ENCODE measurements around the gene RPL28.

RPL28 gene

GRCh38 chr19:55345818-55346724 lies 39.7 kb upstream of the RPL28 start:
- Histone ChIP-seq H3K9me3 (ENCODE audit: control insufficient read depth, insufficient read depth, low read depth, low read length) (no peaks in the 10 kb centered on the region), H3K9ac (ENCODE audit: low read length) (no peak overlapping the region), H3K4me1 (ENCODE audit: control insufficient read depth, insufficient read depth, low read length) (peaks cover 46% of the 10 kb centered on the region), H3K36me3 (ENCODE audit: control insufficient read depth, insufficient read depth, low read length) (peaks cover 48% of the 10 kb centered on the region), H3K27me3 (ENCODE audit: control insufficient read depth, insufficient read depth, low read length) (peaks cover 7% of the 10 kb centered on the region), H3K4me3 (ENCODE audit: low read depth, low read length) (no peak overlapping the region), H3K27ac (ENCODE audit: low read depth, low read length) (no peak overlapping the region)

DNA sequence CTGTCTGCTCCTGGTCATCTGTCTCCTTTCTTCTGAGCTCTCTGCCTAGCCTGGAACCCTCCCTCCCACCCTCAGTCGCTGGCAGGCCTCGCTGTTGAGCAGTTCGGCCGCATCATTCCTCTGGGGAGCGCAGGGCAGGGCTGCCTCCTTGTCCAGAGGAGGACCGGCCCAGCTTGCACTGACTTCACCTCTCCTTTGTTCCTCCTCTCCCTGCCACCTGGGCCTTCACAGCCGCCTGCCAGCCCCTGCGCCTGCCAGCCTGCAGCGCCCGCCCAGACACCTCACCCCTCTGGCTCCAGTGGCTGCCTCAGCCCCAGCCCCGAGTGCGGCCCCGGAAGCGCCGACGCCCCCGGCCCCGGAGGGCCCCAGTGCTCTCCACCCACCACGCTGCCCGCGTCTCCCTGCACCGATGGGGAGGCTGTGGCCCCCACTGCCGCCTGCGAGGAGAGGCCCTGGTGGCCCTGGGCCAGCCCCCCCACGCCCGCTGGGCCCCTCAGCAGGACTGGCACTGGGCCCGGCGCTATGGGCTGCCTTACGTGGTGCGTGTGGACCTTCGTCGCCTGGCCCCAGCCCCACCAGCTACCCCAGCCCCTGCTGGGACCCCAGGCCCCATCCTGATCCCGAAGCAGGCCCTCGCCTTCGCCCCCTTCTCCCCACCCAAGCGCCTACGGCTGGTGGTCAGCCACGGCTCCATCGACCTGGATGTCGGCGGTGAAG lies 38.8 kb upstream of the RPL28 start:
- peaks cover 15% of the 10 kb centered on the region for H3K27me3 ChIP-seq (ENCODE audit: control insufficient read depth, insufficient read depth, low read length)
- H3K27ac ChIP-seq (ENCODE audit: low read depth, low read length) = no peak overlapping the region
- peaks cover 40% of the 10 kb centered on the region for H3K4me1 ChIP-seq (ENCODE audit: control insufficient read depth, insufficient read depth, low read length)
- H3K9ac ChIP-seq (ENCODE audit: low read length) = no peak overlapping the region
- H3K4me3 ChIP-seq (ENCODE audit: low read depth, low read length) = no peak overlapping the region
- H3K9me3 ChIP-seq (ENCODE audit: control insufficient read depth, insufficient read depth, low read depth, low read length) = no peaks in the 10 kb centered on the region
- H3K36me3 ChIP-seq (ENCODE audit: control insufficient read depth, insufficient read depth, low read length) = peaks cover 46% of the 10 kb centered on the region

GRCh38 chr19:55347442-55348009 lies 38.2 kb upstream of the RPL28 start:
- peaks cover 41% of the 10 kb centered on the region for H3K36me3 ChIP-seq (ENCODE audit: control insufficient read depth, insufficient read depth, low read length)
- H3K9me3 ChIP-seq (ENCODE audit: control insufficient read depth, insufficient read depth, low read depth, low read length) = no peaks in the 10 kb centered on the region
- no peak overlapping the region for H3K27ac ChIP-seq (ENCODE audit: low read depth, low read length)
- H3K4me3 ChIP-seq (ENCODE audit: low read depth, low read length) = no peak overlapping the region
- H3K4me1 ChIP-seq (ENCODE audit: control insufficient read depth, insufficient read depth, low read length) = peaks cover 44% of the 10 kb centered on the region
- no peak overlapping the region for H3K9ac ChIP-seq (ENCODE audit: low read length)
- H3K27me3 ChIP-seq (ENCODE audit: control insufficient read depth, insufficient read depth, low read length) = peaks cover 21% of the 10 kb centered on the region

- peak overlapping the region; percentile 37 for H3K27ac ChIP-seq (ENCODE audit: low read depth, low read length)
- H3K9me3 ChIP-seq (ENCODE audit: control insufficient read depth, insufficient read depth, low read depth, low read length) = no peaks in the 10 kb centered on the region
- H3K36me3 ChIP-seq (ENCODE audit: control insufficient read depth, insufficient read depth, low read length) = peaks cover 32% of the 10 kb centered on the region
- H3K4me3 ChIP-seq (ENCODE audit: low read depth, low read length) = peak overlapping the region; percentile 19
- H3K9ac ChIP-seq (ENCODE audit: low read length) = peak overlapping the region; percentile 7
- H3K4me1 ChIP-seq (ENCODE audit: control insufficient read depth, insufficient read depth, low read length) = peaks cover 51% of the 10 kb centered on the region
- H3K27me3 ChIP-seq (ENCODE audit: control insufficient read depth, insufficient read depth, low read length) = peaks cover 31% of the 10 kb centered on the region
Measured at GRCh38 chr19:55348317-55349034, 37.3 kb upstream of the RPL28 start.

DNA sequence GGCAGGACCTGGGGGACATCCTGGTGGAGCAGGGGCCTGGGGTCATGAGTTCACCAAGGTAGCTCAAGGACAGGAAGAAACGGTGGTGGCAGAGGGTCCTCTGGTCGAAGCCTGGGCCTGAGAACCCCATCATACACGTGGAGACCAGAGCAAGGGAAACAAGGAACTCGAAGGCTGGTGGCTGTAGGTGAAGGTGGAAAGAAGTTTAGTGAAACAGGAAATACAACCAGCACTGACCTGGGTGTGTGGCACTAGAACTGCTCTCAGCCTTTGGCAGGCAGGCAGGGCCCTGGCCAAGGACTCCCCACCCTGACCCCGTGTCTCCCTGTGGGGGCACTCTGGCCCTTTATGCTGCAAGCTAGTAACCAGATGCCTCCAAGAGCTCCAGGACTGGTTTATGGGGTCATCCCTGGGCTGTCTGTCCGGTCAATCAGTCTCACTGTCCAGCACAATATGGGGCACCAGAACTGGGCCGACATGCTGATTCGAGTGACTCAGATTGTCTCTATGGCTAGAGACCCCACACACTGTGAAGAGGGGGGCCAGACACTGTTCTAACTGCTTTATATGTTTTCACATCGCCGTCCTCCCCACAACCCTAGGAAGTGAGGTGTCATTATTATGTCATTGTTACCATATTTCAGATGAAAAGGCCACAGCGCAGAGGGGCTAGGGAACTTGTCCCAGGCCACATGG lies 35.0 kb upstream of the RPL28 start:
- Histone ChIP-seq H3K27ac (ENCODE audit: low read depth, low read length) (no peak overlapping the region), H3K4me1 (ENCODE audit: control insufficient read depth, insufficient read depth, low read length) (peaks cover 48% of the 10 kb centered on the region), H3K27me3 (ENCODE audit: control insufficient read depth, insufficient read depth, low read length) (peaks cover 52% of the 10 kb centered on the region), H3K9me3 (ENCODE audit: control insufficient read depth, insufficient read depth, low read depth, low read length) (no peaks in the 10 kb centered on the region), H3K4me3 (ENCODE audit: low read depth, low read length) (no peak overlapping the region), H3K36me3 (ENCODE audit: control insufficient read depth, insufficient read depth, low read length) (peaks cover 13% of the 10 kb centered on the region; the same call in 1 of the 2 replicates), H3K9ac (ENCODE audit: low read length) (no peak overlapping the region)

- peaks cover 3% of the 10 kb centered on the region; the same call in 1 of the 2 replicates for H3K36me3 ChIP-seq (ENCODE audit: control insufficient read depth, insufficient read depth, low read length)
- H3K9ac ChIP-seq (ENCODE audit: low read length) = no peak overlapping the region
- no peak overlapping the region for H3K27ac ChIP-seq (ENCODE audit: low read depth, low read length)
- peaks cover 41% of the 10 kb centered on the region for H3K4me1 ChIP-seq (ENCODE audit: control insufficient read depth, insufficient read depth, low read length)
- no peaks in the 10 kb centered on the region for H3K9me3 ChIP-seq (ENCODE audit: control insufficient read depth, insufficient read depth, low read depth, low read length)
- peaks cover 64% of the 10 kb centered on the region for H3K27me3 ChIP-seq (ENCODE audit: control insufficient read depth, insufficient read depth, low read length)
- H3K4me3 ChIP-seq (ENCODE audit: low read depth, low read length) = no peak overlapping the region
Measured at GRCh38 chr19:55352040-55352439, 33.7 kb upstream of the RPL28 start.

GRCh38 chr19:55352549-55353145 lies 33.1 kb upstream of the RPL28 start:
- Histone ChIP-seq H3K9me3 (ENCODE audit: control insufficient read depth, insufficient read depth, low read depth, low read length) (no peaks in the 10 kb centered on the region), H3K36me3 (ENCODE audit: control insufficient read depth, insufficient read depth, low read length) (no peaks in the 10 kb centered on the region), H3K27me3 (ENCODE audit: control insufficient read depth, insufficient read depth, low read length) (peaks cover 70% of the 10 kb centered on the region), H3K27ac (ENCODE audit: low read depth, low read length) (no peak overlapping the region), H3K4me3 (ENCODE audit: low read depth, low read length) (no peak overlapping the region; the same call in 1 of the 2 replicates), H3K9ac (ENCODE audit: low read length) (no peak overlapping the region), H3K4me1 (ENCODE audit: control insufficient read depth, insufficient read depth, low read length) (peaks cover 40% of the 10 kb centered on the region)

DNA sequence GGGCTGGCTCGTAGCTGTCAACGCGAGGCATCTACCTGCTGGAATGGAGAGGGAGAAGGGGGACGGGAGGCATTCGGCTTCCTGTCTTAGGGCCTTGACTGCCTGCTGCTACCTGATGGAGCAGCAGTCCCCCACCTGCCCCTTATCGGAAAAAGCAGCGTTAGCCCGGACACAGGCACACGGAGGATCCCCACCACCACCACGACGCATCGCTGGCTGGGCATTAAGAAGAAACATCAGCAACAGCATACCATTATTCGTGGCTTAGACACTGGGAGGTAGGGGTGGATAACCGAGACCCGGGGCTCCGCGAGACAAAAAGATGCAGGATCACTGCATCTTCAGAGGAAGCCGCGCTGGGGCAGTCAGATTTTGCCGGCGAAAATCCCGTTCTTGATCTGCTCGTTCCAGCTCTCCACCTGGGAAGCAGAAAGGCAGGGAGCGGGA lies 32.4 kb upstream of the RPL28 start:
- Histone ChIP-seq H3K27ac (ENCODE audit: low read depth, low read length) (no peak overlapping the region), H3K9ac (ENCODE audit: low read length) (peak overlapping the region; percentile 40)

DNA sequence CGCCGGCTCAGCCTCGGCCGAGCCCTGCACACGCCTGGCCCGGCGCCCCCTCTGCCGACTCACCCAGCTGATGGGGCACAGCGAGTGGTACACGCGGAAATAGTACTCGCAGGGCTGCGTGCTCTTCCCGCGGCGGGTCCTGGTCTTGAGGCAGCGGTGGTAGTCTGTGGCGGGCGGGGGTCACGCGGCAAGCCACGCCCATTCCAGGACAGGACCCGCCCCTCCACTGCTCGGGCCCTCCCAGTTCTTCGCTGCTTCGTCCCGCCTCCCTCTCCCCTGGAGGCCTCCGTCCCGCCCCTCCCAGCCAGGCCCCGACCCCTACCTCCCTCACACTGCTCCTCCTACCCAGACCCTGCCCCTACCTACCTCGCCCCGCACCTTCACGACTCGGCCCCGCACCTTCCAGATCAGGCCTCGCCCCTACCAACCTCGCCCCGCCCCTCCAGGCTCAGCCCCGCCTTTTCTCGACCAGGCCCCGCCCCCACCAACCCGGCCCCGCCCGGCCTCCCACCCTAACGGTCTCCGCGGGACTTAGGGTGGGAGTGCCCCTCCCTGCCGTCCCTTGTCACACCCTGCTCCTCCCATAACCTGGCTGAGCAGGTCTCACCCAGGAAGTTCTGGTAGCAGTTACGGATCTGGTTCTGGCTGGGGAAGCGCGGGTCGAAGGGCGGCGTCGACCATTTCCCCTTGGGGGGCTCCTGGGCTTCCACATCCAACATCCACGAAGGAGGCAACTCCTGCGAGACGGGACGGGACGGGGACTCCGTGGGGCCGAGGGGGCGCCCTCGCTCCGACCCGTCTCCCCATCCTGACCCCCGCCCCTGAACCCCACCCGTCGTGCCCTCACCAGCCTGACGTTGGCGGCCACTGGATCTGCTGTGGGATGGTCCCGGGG lies 31.7 kb upstream of the RPL28 start:
- Histone ChIP-seq H3K27ac (ENCODE audit: low read depth, low read length) (no peak overlapping the region), H3K9me3 (ENCODE audit: control insufficient read depth, insufficient read depth, low read depth, low read length) (no peaks in the 10 kb centered on the region), H3K4me1 (ENCODE audit: control insufficient read depth, insufficient read depth, low read length) (peaks cover 26% of the 10 kb centered on the region), H3K27me3 (ENCODE audit: control insufficient read depth, insufficient read depth, low read length) (peaks cover 81% of the 10 kb centered on the region), H3K4me3 (ENCODE audit: low read depth, low read length) (peak overlapping the region; percentile 71), H3K36me3 (ENCODE audit: control insufficient read depth, insufficient read depth, low read length) (no peaks in the 10 kb centered on the region), H3K9ac (ENCODE audit: low read length) (peak overlapping the region; percentile 40)

More for the DNA sequence above, 32.4 kb upstream of the RPL28 start:
- peaks cover 33% of the 10 kb centered on the region for H3K4me1 ChIP-seq (ENCODE audit: control insufficient read depth, insufficient read depth, low read length)
- no peaks in the 10 kb centered on the region for H3K9me3 ChIP-seq (ENCODE audit: control insufficient read depth, insufficient read depth, low read depth, low read length)
- H3K4me3 ChIP-seq (ENCODE audit: low read depth, low read length) = peak overlapping the region; percentile 71
- H3K36me3 ChIP-seq (ENCODE audit: control insufficient read depth, insufficient read depth, low read length) = no peaks in the 10 kb centered on the region
- H3K27me3 ChIP-seq (ENCODE audit: control insufficient read depth, insufficient read depth, low read length) = peaks cover 75% of the 10 kb centered on the region

All from HUES6 (cell line).